Loucy (cell line): Measurements from ENCODE around the gene GPER1.

ENCODE experiments used
- EZH2phosphoT487 ChIP-seq: fragments of 200-600 bp; IDR thresholded peaks from 2 replicates; pipeline ENCODE4 v1.6.1; 2018; ENCODE audit warnings: antibody characterized with exemption, mild to moderate bottlenecking, moderate library complexity, borderline replicate concordance
- TF ChIP-seq, protein P1 (sequence below): fragments of 200-600 bp; sonication (generic); conservative IDR thresholded peaks from 2 replicates; pipeline ENCODE4 v1.5.1; 2014; ENCODE audit warnings: mild to moderate bottlenecking, antibody characterized with exemption, low read length

GRCh38 chr7:1137517-1138167 is 49.7 kb downstream of the GPER1 start:
- no peak for TF ChIP-seq EZH2phosphoT487
- TF ChIP-seq, protein P1, sequence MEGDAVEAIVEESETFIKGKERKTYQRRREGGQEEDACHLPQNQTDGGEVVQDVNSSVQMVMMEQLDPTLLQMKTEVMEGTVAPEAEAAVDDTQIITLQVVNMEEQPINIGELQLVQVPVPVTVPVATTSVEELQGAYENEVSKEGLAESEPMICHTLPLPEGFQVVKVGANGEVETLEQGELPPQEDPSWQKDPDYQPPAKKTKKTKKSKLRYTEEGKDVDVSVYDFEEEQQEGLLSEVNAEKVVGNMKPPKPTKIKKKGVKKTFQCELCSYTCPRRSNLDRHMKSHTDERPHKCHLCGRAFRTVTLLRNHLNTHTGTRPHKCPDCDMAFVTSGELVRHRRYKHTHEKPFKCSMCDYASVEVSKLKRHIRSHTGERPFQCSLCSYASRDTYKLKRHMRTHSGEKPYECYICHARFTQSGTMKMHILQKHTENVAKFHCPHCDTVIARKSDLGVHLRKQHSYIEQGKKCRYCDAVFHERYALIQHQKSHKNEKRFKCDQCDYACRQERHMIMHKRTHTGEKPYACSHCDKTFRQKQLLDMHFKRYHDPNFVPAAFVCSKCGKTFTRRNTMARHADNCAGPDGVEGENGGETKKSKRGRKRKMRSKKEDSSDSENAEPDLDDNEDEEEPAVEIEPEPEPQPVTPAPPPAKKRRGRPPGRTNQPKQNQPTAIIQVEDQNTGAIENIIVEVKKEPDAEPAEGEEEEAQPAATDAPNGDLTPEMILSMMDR: no peak
